Stimulated activated CD4-positive, alpha-beta T cell treated with anti-CD3 and anti-CD28 coated beads, TNF-alpha, amount 100 ng/mL, for 4 hours (primary cell): ENCODE measurements around the gene THBS2.
"Not testable (repeated sequence)": the region's sequence is repeated elsewhere in the genome, so short reads cannot be mapped to it uniquely, and the experiment has no call there.

Experiments used
- DNase-seq, 3 experiments: peaks; one replicate each; pipeline ENCODE4 v3.0.0-alpha.2; 2020; ENCODE audit warnings: low read depth in 3 of 3

THBS2 gene

DNA sequence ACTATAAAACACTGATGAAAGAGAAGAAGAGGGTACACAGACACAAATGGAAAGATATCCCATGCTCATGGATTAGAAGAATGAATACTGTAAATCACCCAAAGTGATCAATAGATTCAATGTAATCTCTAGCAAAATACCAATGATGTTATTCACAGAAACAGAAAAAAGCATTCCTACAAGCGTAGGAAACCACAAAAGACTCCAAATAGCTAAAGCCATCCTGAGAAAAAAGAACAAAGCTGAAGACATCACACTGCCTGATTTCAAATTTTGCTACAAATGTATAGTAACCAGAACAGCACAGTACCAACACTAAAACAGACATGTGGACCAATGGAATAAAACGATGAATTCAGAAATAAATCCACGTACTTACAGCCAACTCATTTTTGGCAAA, 43.0 kb downstream of the THBS2 start:
- DNase-seq, result no peak

DNA sequence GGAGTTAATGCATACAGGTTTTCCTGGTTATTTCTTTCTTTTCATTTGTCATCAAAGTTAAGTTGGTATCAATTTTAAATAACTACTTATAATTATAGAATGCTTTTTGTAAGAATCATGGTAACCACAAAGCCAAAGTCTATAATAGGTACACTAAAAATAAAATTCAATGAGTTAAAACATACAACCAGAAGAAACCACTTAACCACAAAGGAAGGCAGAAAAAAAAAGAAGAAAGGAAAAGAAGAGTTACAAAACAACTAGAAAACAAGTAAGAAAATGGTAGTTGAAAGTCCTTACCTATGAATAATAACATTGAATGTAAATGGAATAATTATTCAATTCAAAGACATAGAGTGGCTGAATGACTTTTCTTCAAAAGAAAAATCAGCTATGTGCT, 45.6 kb downstream of the THBS2 start:
- DNase-seq, result no peak

DNA sequence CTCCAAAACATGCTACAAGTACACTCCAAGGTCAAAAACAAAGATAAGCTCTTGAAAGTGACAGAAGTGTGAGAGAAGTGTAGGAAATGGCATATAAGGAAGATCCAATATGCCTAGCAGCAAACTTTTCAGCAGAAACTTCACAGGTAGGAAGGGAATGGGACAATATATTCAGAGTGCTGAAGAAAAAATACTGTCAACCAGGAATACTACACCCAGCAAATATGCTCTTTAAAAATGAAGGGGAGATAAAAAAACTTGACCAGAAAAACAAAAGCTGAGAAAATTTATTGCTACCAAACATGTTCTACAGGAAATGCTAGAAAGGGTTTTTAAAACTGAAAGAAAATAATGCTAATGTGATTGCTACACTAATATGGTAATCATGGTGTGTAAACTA, 46.2 kb downstream of the THBS2 start:
- no peak for DNase-seq

DNA sequence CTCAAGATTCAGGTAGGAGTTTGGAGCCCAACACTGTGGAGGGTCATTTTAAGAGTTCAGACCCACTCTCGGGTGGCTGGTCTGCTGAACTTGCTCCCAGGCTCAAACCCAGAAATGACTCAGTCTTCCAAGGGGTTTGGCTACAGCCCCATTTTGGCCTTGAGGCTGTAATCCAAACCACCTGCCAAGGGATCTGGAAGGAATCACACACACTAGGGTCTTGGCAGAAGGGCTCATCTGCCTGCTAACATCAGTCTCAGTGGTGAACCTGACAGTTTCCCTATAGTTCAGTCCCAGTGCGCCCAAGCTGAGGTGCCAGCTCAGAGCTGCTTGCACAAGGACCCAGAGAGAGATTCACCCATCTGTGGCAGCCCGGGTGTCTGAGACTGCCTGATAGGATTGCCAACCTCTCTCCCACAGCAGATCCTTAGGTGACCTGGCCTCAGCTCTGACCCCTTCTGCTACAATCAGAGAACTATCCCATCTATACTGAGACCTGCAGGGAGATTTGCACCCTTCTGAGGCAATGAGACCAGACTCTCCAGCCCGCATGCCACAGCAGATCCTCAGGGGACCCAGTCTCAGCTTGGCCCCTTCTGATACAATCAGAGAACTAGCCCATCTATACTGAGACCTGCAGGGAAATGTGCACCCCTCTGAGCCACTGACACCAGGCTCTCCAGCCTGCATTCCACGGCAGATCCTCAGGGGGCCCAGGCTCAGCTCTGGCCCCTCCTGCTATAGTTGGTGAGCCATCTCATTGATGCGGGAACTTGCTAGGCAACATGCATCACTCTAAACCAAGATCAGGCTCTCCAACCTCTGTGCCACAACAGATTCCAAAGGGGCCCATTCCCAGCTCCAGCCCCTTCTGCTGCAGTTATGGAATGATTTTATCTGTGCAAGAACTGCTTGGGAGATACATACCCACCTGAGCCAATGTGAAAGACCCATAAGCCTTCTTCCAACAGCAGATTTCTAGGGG, 48.2 kb downstream of the THBS2 start:
- DNase-seq, result no peak

DNA sequence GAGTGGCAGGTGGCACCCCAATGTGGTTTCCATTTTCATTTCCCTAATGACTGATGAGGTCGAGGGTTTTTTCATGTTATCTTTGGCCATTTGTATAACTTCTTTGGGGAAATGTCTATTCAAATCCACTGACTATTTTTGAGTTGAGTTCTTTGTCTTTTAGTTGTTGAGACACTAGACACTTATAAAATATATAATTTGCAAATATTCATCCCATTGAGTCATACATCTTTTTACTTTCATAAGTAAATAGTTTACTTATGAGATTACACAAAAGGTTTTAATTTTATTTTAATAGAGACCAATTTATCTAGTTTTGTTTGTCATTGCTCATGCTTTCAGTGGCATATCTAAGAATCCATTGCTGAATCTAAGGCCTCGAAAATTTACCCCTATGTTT, 49.5 kb downstream of the THBS2 start:
- DNase-seq, result no peak

DNA sequence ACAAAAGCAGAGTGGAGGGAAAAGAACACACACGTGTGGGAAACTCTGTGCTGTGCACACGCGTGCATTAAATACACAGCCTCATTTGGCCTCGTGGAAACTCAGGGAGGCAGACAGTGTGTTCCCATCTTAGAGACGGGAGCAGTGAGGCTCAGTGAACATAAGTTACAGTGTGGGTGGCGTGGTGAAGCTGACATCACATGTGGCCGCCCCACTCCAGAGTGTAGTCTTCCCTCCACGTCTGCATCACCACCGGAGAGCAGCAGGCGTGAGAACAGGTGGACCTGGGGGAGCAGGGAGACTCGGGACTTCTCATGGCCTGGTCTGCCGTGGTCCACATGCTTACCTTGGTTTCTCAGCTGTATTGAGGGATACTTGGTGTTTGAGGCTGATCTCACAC, 51.7 kb downstream of the THBS2 start:
- DNase-seq, result no peak

DNA sequence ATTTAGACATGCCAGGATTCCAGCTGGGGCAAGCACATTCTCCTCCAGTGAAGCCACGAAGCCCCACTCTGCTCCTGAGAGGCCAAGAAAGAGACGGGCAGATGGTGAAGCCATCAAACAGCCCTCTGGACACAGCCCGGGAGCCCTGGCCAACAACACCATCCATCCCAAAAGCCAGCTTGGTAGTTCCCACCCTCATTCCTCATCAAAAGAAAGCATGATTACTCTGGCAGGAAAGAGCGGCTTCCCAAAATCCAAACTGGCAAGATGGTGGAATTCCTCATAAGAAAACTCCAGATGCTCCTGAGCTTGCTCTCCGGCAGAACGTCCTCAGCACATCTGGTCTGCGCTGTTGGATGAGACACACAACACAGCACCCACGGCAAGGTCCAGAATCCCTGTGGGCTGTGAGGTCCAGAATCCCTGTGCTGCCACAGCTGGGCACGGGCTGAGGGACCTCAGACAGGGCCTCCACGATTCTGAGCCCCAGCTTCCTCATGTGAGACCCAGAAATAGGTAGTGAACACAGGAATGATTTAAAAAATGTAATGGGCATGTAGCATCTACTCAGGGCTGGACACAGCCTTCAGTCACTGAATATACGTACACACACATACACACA, 52.6 kb downstream of the THBS2 start:
- no peak for DNase-seq

DNA sequence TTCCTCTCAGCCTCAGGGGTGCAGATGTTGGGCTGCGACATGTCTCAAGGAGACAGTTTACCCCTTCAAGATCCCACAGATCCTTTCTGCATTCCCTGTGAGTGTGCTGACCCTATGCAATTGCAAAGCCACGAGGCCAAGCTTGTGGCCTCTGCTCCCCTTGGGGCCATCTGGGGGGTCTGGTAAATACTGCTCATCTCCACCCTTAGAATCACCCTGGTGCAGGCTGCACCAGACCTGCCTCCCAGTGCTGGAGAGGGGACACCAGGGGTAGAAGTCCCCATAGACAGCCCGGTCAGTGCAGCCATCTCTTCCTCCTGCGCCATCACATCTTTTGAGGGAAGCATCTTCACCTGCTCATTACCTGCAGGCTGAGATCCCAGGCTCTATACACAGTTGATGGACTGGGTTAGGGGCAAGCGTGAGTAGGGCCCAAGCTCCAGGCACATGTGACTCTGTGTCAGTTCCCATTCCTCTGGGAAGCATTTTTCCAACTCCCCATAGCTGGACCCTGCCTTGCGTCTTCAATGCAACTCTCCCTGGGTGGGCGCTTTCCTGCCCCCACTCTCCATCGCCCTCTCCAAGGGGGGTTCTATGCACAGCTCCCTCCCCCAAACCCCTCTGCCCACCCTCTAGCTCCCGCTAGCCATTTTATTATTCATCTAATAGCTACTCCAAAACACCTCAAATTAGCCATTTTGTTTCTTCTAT, 53.9 kb downstream of the THBS2 start:
- no peak for DNase-seq

DNA sequence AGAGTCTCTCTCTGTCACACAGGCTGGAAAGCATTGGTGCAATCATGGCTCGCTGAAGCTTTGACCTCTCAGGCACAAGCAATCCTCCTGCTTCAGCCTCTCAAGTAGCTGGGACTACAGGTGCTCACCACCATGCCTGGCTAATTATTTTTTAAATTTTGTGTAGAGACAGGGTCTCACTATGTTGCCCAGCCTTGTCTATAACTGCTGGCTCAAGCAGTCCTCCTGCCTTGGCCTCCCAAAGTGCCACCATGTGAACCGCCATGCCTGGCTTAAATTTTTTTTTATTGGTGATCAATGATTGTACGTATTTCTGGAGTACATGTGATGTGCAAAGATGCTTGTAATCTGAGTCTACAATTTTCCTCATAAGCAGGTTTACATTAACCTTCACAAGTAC, 54.8 kb downstream of the THBS2 start:
- DNase-seq, result no peak

DNA sequence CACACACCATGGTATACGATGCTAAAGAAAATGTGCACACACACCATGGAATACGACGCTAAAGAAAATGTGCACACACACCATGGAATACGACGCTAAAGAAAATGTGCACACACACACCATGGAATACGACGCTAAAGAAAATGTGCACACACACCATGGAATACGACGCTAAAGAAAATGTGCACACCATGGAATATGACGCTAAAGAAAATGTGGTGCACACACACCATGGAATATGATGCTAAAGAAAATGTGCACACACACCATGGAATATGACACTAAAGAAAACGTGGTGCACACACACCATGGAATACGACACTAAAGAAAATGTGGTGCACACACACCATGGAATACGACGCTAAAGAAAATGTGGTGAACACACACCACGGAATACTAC, 55.7 kb downstream of the THBS2 start:
- not testable (repeated sequence) for DNase-seq

DNA sequence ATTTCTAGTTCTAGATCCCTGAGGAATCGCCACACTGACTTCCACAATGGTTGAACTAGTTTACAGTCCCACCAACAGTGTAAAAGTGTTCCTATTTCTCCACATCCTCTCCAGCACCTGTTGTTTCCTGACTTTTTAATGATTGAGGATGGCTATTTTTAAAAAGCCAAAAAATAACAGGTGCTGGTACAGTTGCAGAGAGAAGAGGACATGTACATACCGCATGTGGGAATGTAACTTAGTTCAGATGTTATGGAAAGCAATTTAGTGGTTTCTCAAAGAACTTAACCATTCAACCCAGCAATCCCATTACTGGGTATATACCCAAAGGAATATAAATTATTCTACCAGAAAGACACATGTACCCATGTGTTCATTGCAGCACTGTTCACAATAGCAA, 57.4 kb downstream of the THBS2 start:
- DNase-seq, result not testable (repeated sequence)

DNA sequence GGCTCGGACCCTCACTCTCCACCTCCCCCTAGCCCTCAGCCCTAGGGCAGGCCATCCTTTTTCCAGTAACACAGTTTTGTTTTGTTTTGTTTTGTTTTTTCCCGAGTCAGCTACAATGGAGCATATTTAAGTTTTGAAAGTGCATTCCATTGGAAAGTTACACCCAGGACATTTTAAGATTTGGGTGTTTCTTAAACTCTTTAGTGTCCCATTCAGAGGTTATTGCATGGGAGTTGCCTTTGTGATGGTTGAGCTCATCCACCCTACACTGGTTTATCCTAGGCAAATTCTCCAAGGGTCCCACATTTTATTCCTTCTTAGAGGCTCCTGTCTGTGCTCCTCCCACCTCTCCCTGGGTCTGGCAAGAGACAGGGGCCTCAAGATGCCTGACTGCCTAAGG, 58.9 kb downstream of the THBS2 start:
- no peak for DNase-seq

DNA sequence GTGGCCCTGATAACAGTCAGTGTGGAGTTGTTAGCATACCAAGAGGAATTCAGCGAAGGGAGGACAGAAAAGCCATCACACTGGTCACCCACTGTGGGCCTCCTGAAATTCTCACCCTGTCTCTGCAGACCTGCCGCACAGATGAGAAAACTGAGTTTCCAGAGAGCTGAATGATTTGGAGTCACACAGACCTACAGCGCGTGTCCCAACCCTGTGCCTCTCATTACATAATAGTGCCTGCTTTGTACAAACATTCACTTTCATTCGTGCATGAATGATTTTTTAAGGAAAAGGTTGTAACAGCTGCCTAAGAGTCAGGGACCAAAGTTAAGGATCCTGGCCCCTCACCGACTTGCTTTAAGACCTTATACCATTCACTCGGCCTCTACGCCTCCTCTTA, 62.7 kb downstream of the THBS2 start:
- DNase-seq, result no peak

DNA sequence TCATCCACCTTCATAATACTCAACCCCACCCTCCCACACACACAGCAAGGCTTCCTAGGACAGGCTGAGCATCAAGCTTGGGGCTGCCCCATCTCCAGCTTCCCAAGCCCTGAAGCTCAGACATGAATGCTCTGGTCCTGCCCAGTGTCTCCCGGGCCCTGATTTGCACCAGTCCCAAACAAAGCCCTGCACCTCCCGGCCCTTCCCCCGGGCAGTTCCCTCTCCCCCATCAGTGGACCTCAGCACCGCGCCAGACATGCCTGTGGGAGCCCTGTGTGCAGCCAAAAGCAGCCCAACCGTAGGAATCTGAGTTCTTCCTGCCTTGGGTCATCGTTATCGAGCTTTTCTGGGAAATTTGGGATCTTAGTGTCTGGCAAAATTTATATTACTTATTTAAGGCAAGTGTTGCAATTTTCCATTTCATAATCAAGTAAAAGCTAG, 63.5 kb downstream of the THBS2 start:
- DNase-seq, result no peak

DNA sequence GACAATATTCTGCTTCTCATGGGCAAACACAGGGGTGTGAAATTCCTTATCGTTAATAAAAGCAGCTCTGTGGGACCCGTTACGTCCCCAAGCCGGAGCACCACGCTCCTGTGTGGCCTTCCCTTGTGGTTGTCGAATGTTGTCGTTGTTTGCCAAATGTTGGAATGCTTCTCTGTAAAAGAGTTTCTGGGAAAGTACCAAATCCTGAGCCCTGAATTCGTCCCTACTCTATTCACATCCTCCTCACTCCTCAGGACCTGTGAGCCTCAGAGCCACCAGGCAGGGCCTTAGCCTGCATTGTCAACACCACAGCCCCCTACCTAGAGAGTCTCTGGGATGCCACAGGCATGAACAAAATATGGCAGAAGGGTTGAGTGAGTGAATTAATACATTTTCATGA, 64.0 kb downstream of the THBS2 start:
- DNase-seq, result no peak

DNA sequence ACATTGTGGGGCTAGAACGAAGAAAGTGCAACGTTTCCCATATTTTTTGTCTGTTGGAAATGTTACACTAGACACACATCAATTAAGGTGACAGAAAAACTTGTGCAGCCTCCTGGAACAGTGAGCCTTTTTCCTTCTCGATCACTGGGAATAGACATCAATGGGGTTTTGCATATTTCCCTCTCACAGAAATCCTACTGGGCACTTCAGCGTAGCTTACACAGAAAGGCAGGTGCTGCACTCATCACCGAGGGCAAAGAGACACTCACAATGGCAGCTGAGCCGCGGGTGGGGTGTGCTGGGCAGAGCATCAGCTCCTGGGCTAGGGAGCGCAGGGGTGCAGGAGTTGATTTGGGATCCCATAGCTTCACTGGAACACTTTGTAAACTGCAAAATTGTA, 64.5 kb downstream of the THBS2 start:
- no peak for DNase-seq

DNA sequence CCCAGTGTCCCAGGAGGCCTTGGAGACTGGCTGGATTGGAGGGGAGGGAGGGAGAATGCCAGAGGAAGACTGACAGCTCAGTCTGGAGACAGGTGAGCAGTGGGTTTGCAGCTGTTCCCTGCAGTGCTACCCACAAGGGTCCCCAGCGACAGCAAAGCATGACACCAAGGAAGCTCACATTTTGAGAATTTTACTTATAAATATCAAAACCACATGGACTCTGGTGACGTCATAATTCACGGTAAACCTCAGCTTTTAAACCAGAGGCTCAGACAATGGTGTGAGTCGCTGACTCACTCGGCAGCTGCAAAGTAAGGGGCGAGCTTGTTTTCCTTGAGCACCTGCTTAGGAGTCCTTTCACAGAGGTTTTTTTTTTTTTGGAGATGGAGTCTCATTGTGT, 65.2 kb downstream of the THBS2 start:
- DNase-seq, result no peak

DNA sequence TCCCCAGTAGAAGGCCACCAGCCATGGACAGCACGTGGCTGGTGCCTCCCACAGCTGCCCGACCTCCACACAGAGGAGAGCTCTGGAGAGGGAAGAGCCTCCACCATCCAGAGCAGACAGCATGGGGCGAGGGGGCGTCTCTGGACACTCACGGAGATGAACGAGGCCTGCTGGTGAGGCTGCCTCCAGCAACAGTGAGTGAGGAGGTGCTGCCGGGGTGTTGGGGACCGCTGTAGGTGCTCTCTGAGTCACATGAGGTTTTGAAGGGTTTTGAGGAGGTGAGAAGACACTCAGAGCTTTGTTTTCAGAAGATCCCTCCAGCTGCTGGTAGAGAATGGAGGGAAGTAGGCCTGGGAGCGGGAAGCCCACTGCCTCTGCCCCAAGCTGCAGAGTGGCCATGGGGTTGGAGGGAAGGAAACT, 65.6 kb downstream of the THBS2 start:
- no peak for DNase-seq

DNA sequence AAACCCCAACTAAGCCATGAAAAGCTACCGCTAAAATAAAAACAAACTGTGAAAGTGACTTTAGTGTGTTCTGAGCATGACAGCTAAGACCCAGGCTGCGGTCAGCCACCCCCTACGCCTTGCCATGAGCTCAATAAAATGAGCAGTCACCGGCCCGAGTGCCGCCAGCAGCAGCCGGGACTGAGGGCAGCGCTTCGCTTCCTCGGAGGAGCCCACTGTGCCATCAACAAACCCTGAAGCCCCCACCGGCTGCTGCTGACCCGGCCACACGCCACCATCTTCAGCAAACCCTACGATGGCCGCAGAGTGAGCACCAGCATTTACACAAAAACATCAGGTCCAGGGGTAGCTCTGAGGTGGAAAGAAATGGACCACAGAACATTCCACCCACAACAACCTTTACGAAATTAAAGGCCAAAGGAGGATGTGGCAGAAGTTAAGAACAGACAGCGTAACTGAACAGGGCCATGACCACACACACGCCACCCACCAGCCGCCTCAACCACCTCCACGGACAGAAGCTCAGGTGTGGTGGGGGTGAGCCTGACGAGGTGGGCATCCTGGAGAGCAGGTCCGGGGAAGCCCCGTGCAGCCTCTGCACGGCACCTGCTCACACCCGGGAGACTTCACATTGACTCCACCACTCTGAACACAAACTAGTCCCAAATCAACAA, 67.0 kb downstream of the THBS2 start:
- DNase-seq, result no peak

DNA sequence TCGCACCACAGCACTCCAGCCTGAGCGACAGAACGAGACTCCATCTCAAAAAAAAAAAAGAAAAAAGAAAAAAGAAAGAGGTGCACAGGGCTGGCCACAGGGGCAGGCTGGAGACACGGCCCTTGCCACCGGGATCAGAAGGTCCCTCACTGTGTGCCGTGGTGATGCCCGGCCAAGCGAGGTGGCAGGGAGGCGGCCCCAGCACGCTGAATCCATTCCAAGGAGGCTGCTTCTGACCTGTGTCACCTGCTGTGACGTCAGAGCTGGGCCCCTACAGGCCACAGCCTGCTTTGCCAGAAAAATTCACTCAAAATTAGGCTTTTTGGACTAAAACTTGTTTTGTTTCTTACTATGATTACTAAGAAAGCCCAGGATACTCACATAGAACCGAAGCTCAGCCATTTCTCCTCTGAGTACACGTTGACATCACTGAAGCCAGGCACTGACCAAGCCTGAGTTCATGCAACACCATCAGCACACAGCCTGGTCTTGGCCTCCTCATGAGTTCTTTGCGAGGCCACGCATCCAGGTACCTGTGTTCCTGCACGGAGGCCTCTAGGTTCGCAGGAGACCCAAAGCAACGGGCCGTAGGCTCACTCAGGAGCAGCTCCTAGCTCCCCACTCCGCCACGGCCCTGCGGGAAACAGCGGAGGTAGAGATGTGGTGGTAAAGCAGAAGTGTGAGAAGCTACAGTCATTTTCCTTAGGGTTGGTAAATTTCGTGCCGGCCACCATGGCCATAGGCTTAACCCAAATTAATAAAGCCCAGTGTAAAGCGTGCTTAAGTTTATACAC, 67.8 kb downstream of the THBS2 start:
- no peak for DNase-seq

DNA sequence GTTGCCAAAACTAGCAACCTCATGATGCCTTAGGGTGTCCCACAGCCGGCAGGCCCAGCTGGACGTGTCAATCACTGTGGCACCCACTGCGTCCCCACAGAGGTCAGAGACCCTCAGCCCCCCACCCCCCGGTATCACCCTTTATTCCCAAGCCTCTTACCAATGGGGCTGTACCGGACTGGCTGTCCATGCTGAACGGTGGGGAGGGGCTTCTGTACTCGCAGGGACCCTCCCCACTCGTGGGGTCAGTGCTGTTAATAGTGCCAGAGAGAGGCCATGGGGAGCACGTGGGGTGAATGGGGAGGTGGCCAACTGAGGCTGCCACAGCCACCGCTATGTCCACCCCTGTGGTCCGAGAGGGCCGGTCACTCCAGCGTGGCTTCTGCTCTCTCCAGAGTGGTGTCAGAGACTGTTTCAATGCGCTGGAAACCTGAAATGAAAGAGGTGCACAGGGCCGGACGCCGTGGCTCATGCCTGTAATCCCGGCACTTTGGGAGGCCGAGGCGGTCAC, 68.6 kb downstream of the THBS2 start:
- no peak for DNase-seq
